G401 (cell line): ENCODE results near the gene CLPTM1L. TPM values are rescaled to one million over a fixed set of nuclear protein-coding genes. Genes with fewer than 3 reads are reported as not detected.
A peak's percentile ranks its signal among the peaks of the same experiment; 100 is the strongest.
"Not testable (repeated sequence)": the region's sequence is repeated elsewhere in the genome, so short reads cannot be mapped to it uniquely, and the experiment has no call there.

Source experiments
- DNase-seq: peaks from one replicate; pipeline ENCODE4 v3.0.0-alpha.2; 2015; ENCODE audit warnings: low spot score
- in situ Hi-C: cut with HindIII; loops from 2 replicates; pipeline ENCODE4 v1.10.0; 2016; ENCODE audit warnings: low sequenced_read_pairs, mixed read lengths
- total RNA-seq: library from RNA; depleted of rRNA; stranded (reverse); fragments of >200 nt; shearing (Covaris generic); gene quantifications from 2 replicates; pipeline ENCODE4 v1.2.3, GENCODE V29; 2014

Gene CLPTM1L
- total RNA-seq, 1 experiment from 2014 or later: 229 TPM

DNA sequence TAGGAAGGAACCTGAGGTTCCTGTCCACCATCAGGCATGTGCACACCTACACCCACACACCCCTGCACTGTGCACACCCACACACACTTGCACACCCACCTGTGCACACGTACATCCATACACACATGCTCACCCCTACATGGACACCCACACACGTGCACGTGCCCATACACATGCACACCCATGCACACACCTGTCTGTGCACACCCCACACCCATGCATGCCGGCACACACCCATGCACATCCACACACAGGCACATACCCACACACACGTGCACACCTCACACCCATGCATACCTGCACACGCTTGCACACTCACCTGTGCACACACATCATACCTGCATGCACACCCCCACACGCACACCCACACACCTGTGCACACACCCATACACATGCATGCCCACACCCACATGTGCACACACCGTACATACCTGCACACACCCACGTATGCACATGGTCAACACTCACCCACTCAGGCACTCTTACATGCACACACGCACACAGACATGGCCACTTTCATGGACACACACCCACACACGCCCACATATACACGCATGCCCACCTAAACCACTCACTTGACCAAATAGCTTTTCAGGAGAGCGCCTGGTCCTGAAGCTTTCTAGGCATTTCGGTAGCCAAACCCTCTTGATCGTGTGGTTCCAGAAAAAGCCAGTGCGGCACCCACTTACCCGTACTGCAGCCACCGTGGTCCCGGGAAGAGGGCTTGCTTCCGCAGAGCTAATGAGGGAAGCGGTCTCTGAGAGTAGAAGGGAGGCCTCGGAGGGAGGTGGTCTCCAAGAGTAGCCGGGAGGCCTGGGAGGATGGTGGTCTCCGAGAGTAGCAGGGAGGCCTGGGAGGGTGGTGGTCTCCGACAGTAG is 36.7 kb upstream of the CLPTM1L start:
- no peak for DNase-seq
- in situ Hi-C loops: no loop called here

DNA sequence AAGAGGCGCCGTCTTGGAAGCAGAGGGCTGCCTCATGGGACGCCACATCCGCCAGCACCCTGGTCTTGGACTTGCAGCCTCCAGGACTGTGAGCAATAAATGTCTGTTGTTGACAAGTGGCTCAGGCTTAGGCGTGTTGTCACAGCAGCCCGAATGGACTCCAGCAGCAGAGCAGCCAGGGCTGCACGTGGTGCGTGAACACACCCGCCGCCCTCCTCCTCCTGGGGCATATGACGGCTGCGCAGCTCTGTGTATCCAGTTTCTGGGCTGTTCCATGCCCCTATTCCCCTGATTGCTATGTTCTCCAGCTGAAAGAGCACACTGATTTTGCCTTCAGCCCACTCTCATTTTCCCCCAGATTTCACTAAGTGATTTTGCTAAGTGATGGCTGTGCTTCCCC is 36.0 kb upstream of the CLPTM1L start:
- DNase-seq: no peak
- in situ Hi-C loops: no loop called here

DNA sequence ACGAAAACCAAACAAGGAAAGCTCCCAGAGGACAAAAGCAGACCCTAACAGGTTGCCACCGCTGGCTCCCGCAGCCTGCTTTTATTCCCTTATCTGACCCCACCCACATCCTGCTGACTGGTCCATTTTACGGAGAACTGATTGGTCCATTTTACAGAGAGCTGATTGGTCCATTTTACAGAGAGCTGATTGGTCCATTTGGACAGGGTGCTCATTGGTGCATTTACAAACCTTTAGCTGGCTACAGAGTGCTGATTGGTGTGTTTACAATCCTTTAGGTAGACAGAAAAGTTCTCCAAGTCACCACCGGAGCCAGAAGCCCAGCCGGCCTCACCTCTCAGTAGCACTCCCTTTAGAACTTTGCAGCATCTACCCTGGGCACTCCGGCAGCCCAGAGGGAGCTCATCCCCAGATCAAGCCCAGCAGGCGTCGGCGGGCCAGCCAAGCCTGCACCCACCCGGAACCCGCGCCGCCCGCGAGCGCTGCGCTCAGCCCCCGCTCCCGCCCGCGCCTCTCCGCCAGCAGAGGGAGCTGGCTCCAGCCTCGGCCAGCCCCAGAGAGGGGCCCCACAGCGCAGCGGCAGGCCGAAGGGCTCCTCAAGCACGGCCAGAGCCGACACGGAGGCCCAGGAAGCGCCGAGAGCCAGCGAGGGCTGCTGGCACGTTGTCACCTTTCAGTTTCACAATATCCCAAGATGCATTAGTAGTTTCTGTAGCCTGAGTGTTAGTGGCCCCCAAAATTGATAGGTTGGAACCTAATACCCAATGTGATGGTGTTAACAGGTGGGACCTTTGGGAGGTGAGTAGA is 35.3 kb upstream of the CLPTM1L start:
- DNase-seq: no peak
- in situ Hi-C loops: no loop called here

DNA sequence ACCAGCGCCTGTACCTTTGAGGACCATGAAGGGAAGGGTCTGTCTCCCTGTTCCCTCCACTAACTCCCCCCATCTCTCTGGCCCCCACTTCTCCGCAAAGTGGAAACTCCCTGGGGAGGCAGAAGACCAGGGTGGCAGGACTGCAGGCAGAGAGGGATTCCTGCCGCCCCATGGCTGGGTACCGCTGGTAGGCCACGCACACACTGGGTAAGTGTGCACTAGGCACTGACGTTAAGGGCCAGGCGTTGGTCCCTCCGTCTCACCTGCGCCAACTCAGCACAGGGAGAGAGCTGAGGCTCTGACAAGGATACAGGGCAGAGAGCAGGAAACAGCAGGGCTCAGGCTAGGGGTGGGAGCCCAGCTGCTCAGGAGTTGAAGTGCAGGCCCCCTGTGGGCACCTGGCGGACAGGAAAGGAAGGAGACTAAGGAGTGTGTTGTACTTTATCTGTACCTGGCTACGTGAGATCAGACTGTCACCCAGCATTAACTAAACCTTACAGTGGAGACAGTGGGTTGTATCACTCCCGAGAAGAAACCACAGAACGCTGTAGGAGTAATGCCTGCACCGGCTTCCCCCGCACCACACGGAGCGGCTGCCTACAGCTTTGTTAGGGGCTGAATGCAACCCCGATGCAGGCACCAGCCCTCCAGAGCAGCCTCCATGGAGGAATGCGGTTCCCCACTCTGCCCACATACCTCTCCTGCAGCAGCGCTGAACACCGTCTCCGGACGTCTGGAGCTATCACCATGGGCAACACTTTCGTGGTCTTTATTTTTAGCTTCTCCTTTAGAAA is 34.2 kb upstream of the CLPTM1L start:
- no peak for DNase-seq
- in situ Hi-C loops: no loop called here

DNA sequence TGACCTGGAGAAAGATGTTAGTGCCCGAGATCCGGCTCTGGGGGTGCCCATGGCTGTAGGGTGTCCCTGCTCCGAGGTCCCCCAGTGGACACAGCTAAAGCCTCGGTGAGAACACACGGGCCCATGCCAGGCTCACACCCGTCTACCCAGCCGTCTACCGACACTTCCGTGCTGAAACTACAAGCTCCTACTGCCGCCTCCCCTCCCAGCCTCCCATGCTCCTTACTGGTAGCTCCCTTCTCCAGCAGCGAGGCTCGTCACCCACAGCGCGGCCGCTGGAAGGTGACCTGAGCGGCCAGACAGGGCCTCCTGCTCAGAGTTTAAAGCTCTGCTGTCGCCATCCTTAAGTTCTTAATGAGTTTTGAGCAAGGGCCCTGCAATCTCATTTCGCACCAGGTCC is 33.2 kb upstream of the CLPTM1L start:
- in situ Hi-C loops: no loop called here
- no peak for DNase-seq

DNA sequence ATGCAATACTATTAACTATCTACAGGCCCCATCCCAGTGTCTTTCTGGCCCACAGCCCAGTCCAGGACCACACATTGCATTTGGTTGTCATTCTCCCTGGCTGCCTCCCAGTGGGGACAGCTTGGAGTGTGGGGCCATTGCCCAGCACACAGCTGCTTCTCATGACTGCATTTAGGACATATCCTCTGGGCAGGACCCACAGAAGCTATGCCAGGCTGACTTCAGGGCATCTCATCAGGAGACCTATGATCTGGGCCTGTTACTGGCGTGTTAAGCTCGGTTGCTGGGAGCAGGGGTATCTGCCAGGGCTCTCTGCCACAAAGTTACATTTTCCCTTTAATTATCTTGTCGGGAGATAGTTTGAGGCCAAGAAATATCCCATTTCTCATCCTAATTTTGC is 32.1 kb upstream of the CLPTM1L start:
- in situ Hi-C loops: no loop called here
- peak; percentile 79 for DNase-seq

DNA sequence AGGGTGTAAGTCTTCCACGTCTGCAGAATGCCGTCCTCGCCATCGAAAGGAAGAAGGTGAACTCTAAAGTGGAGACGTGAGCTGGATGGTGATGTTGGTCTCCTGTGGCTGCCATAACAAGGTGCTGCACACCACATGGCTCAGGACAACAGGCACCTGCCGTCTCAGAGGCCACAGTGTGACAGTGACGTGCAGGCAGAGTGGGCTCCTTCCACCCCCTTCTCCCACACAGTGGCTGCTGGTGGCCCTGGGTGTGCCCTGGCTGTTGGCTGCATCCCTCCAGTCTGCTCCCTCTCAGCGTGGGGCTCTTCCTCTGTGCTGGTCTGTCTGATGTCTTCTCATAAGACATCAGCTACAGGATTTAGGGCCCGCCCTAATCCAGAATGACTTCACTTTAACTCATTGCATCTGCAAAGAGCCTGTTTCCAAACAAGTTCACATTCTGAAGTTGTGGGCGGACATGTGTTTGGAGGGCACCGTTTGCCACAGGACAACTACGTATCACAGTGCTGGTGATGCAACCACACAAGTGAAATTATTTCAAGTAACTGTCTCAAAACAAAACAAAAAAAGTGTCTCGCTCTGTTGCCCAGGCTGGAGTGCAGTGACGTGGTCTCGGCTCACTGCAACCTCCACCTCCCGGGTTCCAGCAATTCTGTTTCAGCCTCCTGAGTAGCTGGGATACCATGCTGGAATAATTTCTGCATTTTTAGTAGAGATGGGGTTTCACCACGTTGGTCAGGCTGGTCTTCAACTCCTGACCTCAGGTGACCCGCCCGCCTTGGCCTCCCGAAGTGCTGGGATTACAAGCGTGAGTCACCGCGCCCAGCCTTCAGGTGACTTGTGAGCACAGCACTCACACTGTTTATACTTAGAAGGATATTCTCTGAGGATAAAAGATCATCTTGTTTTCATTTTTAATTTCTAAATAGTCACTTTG is 31.2 kb upstream of the CLPTM1L start:
- in situ Hi-C loops: no loop called here
- no peak for DNase-seq

DNA sequence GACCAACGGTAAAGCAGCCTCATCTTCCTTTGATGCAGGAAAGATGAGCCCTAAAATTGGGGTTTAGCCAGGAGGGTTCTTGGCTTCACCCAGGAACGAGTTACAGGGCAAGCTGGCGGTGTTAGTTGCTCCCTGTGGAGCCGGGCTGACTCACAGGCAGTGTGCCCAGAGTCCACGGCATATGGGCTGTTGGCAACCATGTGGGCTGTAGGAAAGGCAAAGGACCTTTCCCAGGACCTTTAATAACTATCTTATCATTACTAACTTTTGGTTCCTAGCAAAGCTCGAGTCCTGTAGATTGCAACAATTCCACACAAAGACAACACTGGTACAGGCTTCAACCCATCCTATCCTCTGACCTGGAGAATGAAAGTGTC is 29.8 kb upstream of the CLPTM1L start:
- DNase-seq: peak; percentile 97
- in situ Hi-C loops: no loop called here

DNA sequence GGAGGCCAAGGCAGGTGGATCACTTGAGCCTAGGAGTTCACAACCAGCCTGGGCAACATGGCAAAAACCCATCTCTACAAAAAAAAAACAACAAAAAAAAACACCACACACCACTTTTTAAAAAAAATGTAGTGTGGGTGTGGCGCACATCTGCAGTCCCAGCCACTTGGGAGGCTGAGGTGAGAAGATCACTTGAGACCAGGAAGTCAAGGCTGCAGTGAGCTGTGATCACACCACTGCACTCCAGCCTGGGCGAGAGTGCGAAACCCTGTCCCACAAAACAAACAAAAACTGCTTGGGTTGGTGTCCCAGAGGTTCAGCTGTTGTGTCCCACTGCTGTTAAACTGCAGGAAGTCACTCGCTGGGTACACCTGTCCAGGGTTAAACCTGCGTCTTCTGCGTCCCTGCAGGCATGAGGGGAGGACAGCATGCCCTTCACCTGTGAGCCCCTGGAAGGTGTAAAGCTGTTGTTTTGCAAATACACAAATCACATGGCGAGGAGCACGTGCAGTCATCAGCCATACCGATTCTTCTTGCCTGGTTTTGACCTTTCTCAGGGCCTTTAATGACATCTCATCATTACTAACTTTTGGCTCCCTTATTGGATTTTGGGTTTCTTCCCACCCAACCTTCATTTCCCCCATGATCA is 29.3 kb upstream of the CLPTM1L start:
- in situ Hi-C loops: no loop called here
- no peak for DNase-seq

DNA sequence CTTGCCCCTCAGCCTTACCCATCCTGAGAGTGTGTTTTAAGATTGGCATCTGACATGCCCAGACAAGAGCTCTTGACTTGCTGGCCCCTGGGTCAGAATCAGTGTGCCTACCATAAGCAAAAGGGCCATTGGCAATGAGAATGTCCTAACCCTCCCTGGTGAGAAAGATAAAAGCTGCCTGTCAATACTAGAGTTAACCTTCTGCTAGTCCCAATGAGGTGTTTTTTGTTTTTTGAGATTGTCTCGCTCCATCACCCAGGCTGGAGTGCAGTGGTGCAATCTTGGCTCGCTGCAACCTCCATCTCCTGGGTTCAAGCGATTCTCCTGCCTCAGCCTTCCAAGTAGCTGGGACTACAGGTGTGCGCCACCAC is 27.1 kb upstream of the CLPTM1L start:
- DNase-seq, in situ Hi-C loops: not testable (repeated sequence)

DNA sequence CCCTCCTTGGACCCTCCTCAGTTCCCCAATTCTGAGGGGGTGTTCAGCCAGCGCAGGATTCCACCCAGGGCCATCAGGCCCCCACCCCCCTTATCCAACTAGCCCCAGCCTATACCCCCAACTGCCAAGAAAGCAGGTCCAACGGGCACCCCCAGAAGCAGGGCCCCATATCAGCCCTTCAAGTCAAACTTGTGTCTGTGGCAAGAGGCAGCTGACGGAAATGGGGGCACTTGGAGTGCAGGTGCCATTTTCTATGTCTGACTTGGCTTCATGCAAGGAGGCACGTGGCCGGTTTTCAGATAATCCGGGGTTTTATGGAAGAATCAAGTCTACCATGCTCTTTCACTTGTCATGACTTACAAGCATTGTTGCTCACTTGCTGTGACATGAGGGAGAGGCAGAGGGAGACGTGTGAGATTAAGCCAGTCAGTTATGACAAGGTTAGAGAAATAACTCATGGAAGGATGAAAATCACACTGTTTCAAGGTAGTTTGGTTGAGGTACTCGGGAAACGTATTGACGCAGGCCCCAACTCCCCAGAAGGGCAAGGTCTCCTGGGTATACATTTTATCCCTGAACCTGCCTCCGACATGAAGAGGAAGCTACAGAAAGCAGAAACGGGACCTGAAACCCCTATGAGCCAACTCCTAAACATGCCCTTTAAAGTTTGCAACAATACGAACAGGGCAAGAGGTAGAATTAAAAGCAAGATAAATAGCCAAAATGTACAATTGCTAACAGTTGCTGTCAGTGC is 26.5 kb upstream of the CLPTM1L start:
- DNase-seq: no peak
- in situ Hi-C loops: no loop called here

DNA sequence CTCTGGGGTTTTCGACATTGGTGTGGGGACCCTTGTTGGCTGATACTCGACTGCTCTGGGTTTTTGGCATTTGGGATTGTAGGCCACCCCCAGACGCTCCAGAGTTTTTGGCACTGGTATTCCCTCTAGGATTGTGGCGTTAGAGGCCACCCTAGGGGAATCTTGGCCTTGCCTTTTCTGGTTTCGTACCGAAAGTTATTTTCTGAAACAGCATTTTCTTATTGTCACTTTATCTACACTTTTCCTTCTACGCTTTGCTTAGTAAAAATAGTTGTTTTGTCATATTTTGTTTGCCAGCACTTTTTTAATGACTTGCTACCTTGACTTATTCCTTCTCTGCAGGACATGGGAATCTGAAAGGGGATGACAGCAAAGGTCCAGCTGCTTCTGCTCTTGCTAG is 25.1 kb upstream of the CLPTM1L start:
- DNase-seq: no peak
- in situ Hi-C loops: no loop called here

DNA sequence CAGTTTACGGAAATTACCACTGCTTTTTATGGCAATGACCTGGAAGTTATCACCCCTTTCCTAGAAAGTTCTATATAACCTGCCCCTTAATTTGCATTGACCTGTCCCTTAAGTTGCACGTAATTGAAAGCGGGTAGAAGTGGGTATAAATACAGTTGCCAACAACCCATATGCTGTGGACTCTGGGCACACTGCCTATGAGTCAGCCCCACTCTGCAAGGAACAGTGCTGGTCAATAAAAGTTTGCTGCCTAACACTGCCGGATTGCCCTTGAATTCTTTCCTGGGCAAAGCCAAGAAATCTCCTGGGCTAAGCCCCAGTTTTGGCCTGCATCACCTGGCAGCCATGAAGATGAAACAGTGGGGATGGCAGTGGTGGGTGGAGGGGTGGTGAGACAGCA is 23.9 kb upstream of the CLPTM1L start:
- no peak for DNase-seq
- in situ Hi-C loops: no loop called here

DNA sequence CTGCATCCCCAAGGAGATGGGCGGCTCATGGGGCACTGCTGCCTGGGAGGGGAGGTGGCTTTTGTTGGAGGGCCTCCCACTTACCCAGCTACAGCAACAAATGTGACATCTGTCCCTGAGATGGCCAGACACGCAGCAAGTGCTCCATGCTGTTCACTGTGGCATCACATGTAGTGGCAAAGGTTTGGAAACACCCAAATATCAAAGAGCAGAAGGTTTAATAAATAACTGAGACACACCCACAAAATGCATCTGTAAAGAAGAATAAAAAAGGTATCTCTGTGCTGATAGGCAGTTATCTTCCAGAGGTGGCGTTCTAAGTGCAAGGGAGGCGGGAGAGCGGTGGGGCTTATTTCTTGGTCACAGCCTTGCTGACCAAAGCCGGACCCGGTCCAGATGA is 23.3 kb upstream of the CLPTM1L start:
- no peak for DNase-seq
- in situ Hi-C loops: no loop called here

DNA sequence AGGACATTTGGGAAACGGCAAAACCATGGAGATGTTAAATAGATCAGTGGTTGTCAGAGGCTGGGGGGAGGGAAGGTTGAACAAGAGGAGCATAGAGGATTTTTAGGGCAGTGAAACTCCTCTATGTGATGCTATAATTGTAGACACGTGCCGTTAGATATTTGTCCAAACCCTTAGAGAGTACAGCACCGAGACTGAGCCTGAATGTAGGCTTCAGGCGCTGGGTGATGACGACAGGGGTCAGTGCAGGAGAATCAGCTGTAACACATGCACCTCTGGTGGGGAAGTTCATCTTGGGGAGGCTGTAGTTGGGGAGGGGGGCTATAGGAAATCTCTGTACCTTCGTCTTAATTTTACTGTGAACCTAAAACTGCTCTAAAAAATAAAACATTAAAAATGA is 22.2 kb upstream of the CLPTM1L start:
- in situ Hi-C loops: no loop called here

DNA sequence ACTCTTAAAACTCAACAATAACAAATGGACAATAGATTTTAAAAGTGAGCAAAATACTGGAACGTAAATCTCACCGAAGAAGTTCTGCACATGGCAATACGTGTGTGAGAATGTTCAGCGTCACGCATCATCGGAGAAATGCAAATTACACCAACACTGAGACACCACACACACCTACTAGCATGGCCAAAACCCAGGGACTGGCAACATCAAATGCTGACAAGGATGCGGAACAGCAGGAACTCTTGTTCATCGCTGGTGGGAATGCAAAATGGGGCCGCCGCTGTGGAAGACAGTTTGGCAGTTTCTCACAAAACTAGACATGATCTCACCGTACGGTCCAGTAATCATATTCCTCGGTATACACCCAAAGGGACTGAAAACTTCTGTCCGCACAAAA is 21.6 kb upstream of the CLPTM1L start:
- in situ Hi-C loops: no loop called here
- DNase-seq: no peak

More for the DNA sequence above, 22.2 kb upstream of the CLPTM1L start:
- no peak for DNase-seq

DNA sequence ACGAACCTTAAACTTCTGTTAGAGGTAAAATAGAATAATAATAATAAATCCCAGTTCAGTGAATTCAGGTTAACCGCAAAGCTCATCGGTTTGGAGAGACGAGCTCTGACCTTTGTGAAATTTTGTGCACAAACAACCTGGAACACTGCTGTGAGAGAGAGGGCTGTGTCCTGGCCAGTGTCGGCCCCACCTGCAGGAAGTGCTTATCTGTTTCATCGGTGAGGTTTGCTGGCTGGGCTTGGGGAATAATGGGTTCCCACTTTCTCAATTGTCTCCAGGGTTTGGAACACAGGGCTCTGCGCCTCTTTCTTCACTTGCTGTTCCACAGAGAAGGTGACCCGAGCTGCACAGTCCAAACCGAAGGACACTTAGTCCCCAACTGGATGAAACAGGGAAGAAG is 19.3 kb upstream of the CLPTM1L start:
- in situ Hi-C loops: no loop called here
- DNase-seq: no peak

DNA sequence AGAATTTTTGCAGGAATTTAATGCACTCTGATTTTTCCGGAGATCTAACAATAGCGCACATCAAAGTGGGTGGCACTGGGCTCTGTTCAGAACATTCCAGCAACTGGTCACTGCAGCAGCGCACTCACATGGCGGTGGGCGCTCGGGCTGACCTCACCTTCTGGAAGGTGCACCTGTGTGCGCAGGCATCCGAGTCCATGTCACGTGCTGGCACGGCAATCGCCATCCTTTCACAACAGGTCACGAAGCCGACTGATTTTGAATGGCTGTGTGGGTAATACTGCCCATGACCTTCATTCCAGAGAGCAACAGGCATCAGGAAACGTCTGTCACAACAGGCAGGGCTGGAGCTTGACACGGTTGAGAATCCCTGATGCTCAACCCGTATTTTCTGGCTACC is 18.7 kb upstream of the CLPTM1L start:
- in situ Hi-C loops: no loop called here
- DNase-seq: no peak
